ENCODE measurements around the gene HMGCL.
A peak's percentile ranks its signal among the peaks of the same experiment; 100 is the strongest.
"Not testable (repeated sequence)": the region's sequence is repeated elsewhere in the genome, so short reads cannot be mapped to it uniquely, and the experiment has no call there.

Gene HMGCL

GRCh38 chr1:23825076-23825761, at the start of gene HMGCL:
HMGCL (minus strand) TSS chr1:23825429; CDS start chr1:23825415, 14 bp downstream.
- DNase-seq: peak; percentile 96

GRCh38 chr1:23872421-23872820, 47.2 kb upstream of the HMGCL start:
- no peak for DNase-seq

- DNase-seq: no peak
Measured at GRCh38 chr1:23869051-23869450, 43.8 kb upstream of the HMGCL start.

- DNase-seq: no peak
Measured at GRCh38 chr1:23868557-23869016, 43.4 kb upstream of the HMGCL start.

GRCh38 chr1:23867895-23868556, 42.8 kb upstream of the HMGCL start, which contains the start of gene FUCA1:
FUCA1 (minus strand) TSS chr1:23868290; CDS start chr1:23868286, 4 bp downstream.
- peak; percentile 96 for DNase-seq

GRCh38 chr1:23867542-23867894, 42.3 kb upstream of the HMGCL start:
- DNase-seq: no peak

- DNase-seq: peak; percentile 75
Measured at GRCh38 chr1:23865543-23865930, 40.3 kb upstream of the HMGCL start.

GRCh38 chr1:23864801-23865542, 39.7 kb upstream of the HMGCL start:
- no peak for DNase-seq

GRCh38 chr1:23862640-23863039, 37.4 kb upstream of the HMGCL start:
- no peak for DNase-seq

- DNase-seq: no peak
Measured at GRCh38 chr1:23854568-23854967, 29.3 kb upstream of the HMGCL start.

GRCh38 chr1:23853124-23853523, 27.9 kb upstream of the HMGCL start:
- DNase-seq: not testable (repeated sequence)

GRCh38 chr1:23851406-23851805, 26.2 kb upstream of the HMGCL start:
- not testable (repeated sequence) for DNase-seq

- no peak for DNase-seq
Measured at GRCh38 chr1:23848673-23849616, 23.7 kb upstream of the HMGCL start.

- not testable (repeated sequence) for DNase-seq
Measured at GRCh38 chr1:23847482-23848095, 22.4 kb upstream of the HMGCL start.

GRCh38 chr1:23845163-23845562, 19.9 kb upstream of the HMGCL start:
- no peak for DNase-seq

- no peak for DNase-seq
Measured at GRCh38 chr1:23843644-23844043, 18.4 kb upstream of the HMGCL start.

GRCh38 chr1:23838401-23838866, 13.2 kb upstream of the HMGCL start:
- peak; percentile 74 for DNase-seq

GRCh38 chr1:23837908-23838307, 12.7 kb upstream of the HMGCL start:
- peak; percentile 51 for DNase-seq

GRCh38 chr1:23836037-23836436, 10.8 kb upstream of the HMGCL start:
- no peak for DNase-seq

GRCh38 chr1:23834156-23834555, 8.9 kb upstream of the HMGCL start:
- DNase-seq: not testable (repeated sequence)

GRCh38 chr1:23827717-23828116, 2.5 kb upstream of the HMGCL start:
- DNase-seq: no peak

GRCh38 chr1:23826590-23826989, 1.4 kb upstream of the HMGCL start:
- not testable (repeated sequence) for DNase-seq

All from islet precursor cell (in vitro differentiated cells).